HG02571 (cell line): ENCODE data around the gene PPP1CB.

Source experiments
- ATAC-seq: cut with Tn5 transposase; IDR thresholded peaks from one replicate; pipeline ENCODE4 v1.9.1; 2021; ENCODE audit warnings: mild to moderate bottlenecking, moderate library complexity; ENCODE audit not compliant: unreplicated experiment

PPP1CB gene

DNA sequence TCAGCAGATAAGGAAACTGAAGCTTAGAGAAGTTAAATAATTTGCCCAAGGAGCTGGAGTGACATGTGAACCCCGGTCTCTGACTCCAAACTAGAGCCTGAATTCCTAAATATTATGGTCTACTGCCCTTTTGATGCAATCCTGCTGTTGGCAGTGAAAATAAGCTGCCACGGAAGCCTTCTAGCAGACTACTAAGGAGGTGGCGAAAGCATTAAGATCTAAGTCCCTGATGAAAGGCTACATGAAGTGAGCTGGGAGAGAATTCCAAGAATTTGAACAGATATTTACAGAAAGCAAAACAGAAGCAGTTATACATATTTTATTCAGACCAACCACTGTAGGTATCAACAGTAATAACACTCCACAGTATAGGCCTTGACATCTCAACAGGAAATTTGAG is 90.4 kb downstream of the PPP1CB start:
- ATAC-seq = no peak
